Upper lobe of left lung (tissue), 6 donors: ENCODE results near the gene MORF4L2. TPM values are rescaled to one million over a fixed set of nuclear protein-coding genes. Genes with fewer than 3 reads are reported as not detected.

Experiments used
- ATAC-seq, 2 donors: fragments of 200-7000 bp; cut with Tn5 transposase; one replicate each; pipeline ENCODE4 v1.9.1; 2022; ENCODE audit warnings: mild to moderate bottlenecking in 2 of 2, moderate library complexity in 2 of 2; ENCODE audit not compliant: low FRiP score in 2 of 2
- DNase-seq, 2 donors: peaks; one replicate each; pipeline ENCODE4 v3.0.0-alpha.2; 2019 to 2020
- H3K27ac ChIP-seq, 4 donors: fragments of 200-600 bp; sonication (generic); one replicate each; pipeline ENCODE4 v1.5.1; 2016 to 2019
- H3K27me3 ChIP-seq, 4 donors: fragments of 200-600 bp; sonication (generic); one replicate each; pipeline ENCODE4 v1.5.1; 2017 to 2019
- H3K36me3 ChIP-seq, 4 donors: fragments of 200-600 bp; sonication (generic); one replicate each; pipeline ENCODE4 v1.5.1; 2016 to 2019
- H3K4me1 ChIP-seq, 4 donors: fragments of 200-600 bp; sonication (generic); one replicate each; pipeline ENCODE4 v1.5.1; 2018 to 2019
- H3K4me3 ChIP-seq, 4 donors: fragments of 200-600 bp; sonication (generic); one replicate each; pipeline ENCODE4 v1.5.1; 2017 to 2019; ENCODE audit warnings: mild to moderate bottlenecking in 2 of 4, moderate library complexity in 1 of 4
- H3K9me3 ChIP-seq, 4 donors: fragments of 200-600 bp; sonication (generic); one replicate each; pipeline ENCODE4 v1.5.1; 2018 to 2019
- EP300 ChIP-seq, 4 donors: sonication (generic); formaldehyde crosslinking; IDR thresholded peaks; one replicate each; pipeline ENCODE4 v1.5.1; 2017; ENCODE audit warnings: antibody characterized with exemption in 4 of 4, control low read depth in 2 of 4
- POLR2A ChIP-seq, 4 donors: fragments of 450-650 bp; IDR thresholded peaks; one replicate each; pipeline ENCODE4 v1.5.1; 2016 to 2017; ENCODE audit warnings: antibody characterized with exemption in 4 of 4, mild to moderate bottlenecking in 2 of 4
- POLR2AphosphoS5 ChIP-seq, 2 donors: sonication (generic); formaldehyde crosslinking; IDR thresholded peaks; one replicate each; pipeline ENCODE4 v1.5.1; 2017; ENCODE audit warnings: antibody characterized with exemption in 2 of 2
- WGBS, 2 donors: methylation state at CpG; one replicate each; pipeline ENCODE4 v1.1.5; 2017 to 2018; 5-methylcytosine and 5-hydroxymethylcytosine counted together
- total RNA-seq, 6 donors: library from RNA; depleted of rRNA in 4 of 6; stranded (reverse); fragments of >200 nt in 4 of 6; gene quantifications; one replicate each; pipeline versions ENCODE4 v1.1.0 to v1.2.1, GENCODE V29; 2016 to 2021
- TF ChIP-seq, protein P1 (sequence below), 6 experiments: fragments of 450-650 bp in 4 of 6; fragments of 200-600 bp in 2 of 6; sonication (generic) in 2 of 6; IDR thresholded peaks; one replicate each; pipeline ENCODE4 v1.5.1; 2016 to 2019; ENCODE audit warnings: antibody characterized with exemption in 6 of 6
- donor health status: DM: no; HTN: no; CAD: no; lungs with moderate emphysema.
- donor health status: DM: no; HTN: yes; CAD: no; lungs with severe emphysema.

The MORF4L2 gene
- total RNA-seq, 6 donors from 2014 or later: 154 to 253 (median 186) TPM

DNA sequence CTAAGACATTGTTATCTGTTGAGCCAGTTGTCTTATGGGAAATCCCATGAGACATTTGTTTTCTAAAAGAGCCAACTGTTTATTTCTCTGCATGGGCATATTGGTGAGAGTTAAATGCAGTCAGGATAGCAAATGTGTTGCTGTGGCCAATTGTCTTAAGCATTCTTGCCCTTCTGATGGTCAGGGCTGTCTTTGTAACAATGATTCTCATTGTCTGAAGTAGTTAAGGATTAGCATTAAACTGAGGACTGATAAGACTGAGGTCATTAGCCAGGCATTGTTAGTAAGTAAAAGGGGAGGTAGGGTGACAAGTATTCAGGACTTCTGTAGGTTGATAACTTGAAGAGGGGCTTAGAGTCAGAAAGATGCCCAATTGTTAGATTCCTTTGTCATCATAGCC is 11.2 kb upstream of the MORF4L2 start:
- H3K4me1 ChIP-seq: no peaks in the 10 kb centered on the region
- H3K9me3 ChIP-seq: no peaks in the 10 kb centered on the region
- DNase-seq (no peak), ATAC-seq (no peak)
- no peak overlapping the region for H3K27ac ChIP-seq
- no peaks in the 10 kb centered on the region for H3K27me3 ChIP-seq
- no peak overlapping the region for H3K4me3 ChIP-seq
- H3K36me3 ChIP-seq: no peaks in the 10 kb centered on the region
- TF ChIP-seq POLR2AphosphoS5 (IDR thresholded peaks at IDR 0.05) (no peak), EP300 (IDR thresholded peaks at IDR 0.05) (no peak), POLR2A (IDR thresholded peaks at IDR 0.05) (no peak)
- TF ChIP-seq, protein P1, sequence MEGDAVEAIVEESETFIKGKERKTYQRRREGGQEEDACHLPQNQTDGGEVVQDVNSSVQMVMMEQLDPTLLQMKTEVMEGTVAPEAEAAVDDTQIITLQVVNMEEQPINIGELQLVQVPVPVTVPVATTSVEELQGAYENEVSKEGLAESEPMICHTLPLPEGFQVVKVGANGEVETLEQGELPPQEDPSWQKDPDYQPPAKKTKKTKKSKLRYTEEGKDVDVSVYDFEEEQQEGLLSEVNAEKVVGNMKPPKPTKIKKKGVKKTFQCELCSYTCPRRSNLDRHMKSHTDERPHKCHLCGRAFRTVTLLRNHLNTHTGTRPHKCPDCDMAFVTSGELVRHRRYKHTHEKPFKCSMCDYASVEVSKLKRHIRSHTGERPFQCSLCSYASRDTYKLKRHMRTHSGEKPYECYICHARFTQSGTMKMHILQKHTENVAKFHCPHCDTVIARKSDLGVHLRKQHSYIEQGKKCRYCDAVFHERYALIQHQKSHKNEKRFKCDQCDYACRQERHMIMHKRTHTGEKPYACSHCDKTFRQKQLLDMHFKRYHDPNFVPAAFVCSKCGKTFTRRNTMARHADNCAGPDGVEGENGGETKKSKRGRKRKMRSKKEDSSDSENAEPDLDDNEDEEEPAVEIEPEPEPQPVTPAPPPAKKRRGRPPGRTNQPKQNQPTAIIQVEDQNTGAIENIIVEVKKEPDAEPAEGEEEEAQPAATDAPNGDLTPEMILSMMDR (IDR thresholded peaks at IDR 0.05): no peak

DNA sequence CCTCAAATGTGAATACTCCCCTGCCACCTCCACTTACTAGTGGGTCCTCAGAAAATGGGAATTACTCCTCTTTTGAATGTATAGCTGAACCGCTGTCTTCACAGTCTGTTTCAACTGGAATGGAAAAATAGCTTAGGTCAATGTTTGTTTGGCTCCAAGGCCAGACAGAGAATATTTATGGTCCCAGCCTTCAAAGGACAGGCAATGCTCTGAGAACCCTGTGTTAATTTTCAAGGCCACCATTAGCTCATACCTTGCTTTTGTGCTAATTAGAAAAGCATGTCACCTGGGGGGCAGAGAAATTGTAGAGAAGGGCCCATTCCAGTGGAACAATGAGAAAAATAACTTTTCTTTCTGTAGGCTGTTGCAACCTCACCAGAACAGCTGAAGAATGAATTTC is 4.6 kb upstream of the MORF4L2 start:
- H3K4me1 ChIP-seq: no peaks in the 10 kb centered on the region
- no peak overlapping the region for H3K27ac ChIP-seq
- no peaks in the 10 kb centered on the region for H3K27me3 ChIP-seq
- H3K4me3 ChIP-seq: no peak overlapping the region
- ATAC-seq: no peak
- no peaks in the 10 kb centered on the region for H3K36me3 ChIP-seq
- no peaks in the 10 kb centered on the region for H3K9me3 ChIP-seq
- 79 to 100% methylated on average over 1 of the region's 1 CpG for WGBS, 2 donors
- no peak for DNase-seq
- TF ChIP-seq EP300 (IDR thresholded peaks at IDR 0.05) (no peak), POLR2AphosphoS5 (IDR thresholded peaks at IDR 0.05) (no peak), POLR2A (IDR thresholded peaks at IDR 0.05) (no peak)
- TF ChIP-seq, protein P1 (IDR thresholded peaks at IDR 0.05): no peak

DNA sequence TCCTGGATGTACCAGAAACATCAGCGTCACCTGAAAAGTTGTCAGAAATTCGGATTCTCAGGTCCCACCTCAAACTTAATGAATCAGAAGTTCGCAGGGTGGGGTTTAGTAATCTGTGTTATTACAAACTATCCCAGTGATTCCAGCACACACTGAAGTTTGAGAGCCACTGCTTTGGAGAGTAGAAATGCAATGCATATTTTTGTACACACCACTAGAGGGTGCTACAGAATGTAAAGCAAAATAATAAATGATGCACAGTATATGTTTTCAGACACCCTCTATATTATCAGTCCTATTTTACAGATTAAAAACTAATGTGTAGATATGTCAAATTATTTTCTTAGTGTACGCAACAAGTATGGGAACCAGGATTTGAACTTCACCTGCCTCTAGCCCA is 2.4 kb upstream of the MORF4L2 start:
- Histone ChIP-seq H3K27me3 (no peaks in the 10 kb centered on the region), H3K27ac (peak overlapping the region in 1 of 4 donors; percentile 94), H3K9me3 (no peaks in the 10 kb centered on the region), H3K4me1 (peaks cover 0 to 7% (median 0%) of the 10 kb centered on the region in 4 donors), H3K36me3 (peaks cover 0 to 3% (median 0%) of the 10 kb centered on the region in 4 donors), H3K4me3 (no peak overlapping the region)
- DNase-seq: no peak
- WGBS, 2 donors: 33 to 57% methylated on average over 3 to 4 of the region's 4 CpGs
- no peak for ATAC-seq
- TF ChIP-seq, protein P1 (IDR thresholded peaks at IDR 0.05): peak; percentile 41 to 72 (median 56)
- no peak for TF ChIP-seq POLR2A (IDR thresholded peaks at IDR 0.05)

DNA sequence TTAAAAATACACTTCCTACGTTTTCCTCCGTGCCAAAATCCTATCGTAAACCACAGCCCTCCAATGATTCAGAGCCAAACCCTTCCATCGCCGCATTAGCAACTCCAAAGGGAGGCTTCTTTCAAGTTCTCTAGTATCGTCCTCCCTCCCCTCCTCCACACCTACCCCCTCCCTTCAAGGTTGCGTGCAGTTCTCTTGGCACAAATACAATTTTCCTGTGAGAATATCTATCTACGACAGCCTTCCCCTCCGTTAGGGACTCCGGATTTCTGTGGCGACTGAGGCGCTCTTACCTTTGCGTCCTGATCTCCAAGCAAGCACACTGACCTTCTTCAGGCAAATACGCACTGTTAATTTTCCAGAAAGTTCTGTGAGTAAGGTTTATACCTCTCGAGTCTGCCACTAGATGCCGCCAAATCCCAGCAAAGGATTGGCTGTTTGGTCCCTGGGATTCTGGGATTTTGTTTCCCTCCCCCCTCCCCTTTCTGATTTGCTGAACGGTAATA is 1.2 kb upstream of the MORF4L2 start:
- peak overlapping the region; percentile 93 to 96 (median 94) for H3K27ac ChIP-seq
- peak overlapping the region; percentile 36 to 64 (median 52) for H3K4me3 ChIP-seq
- WGBS, 2 donors: 0 to 18% methylated on average over 17 of the region's 17 CpGs
- H3K9me3 ChIP-seq: no peaks in the 10 kb centered on the region
- DNase-seq (peak in 1 of 2 donors; percentile 53), ATAC-seq (peak; percentile 23 to 66)
- peak in 1 of 4 donors; percentile 20 for TF ChIP-seq POLR2A (IDR thresholded peaks at IDR 0.05)
- peak; percentile 35 to 58 for TF ChIP-seq POLR2AphosphoS5 (IDR thresholded peaks at IDR 0.05)
- TF ChIP-seq EP300 (IDR thresholded peaks at IDR 0.05): no peak
- TF ChIP-seq, protein P1 (IDR thresholded peaks at IDR 0.05): peak; percentile 32 to 68 (median 46)
- peaks cover 0 to 7% (median 0%) of the 10 kb centered on the region in 4 donors for H3K4me1 ChIP-seq
- no peaks in the 10 kb centered on the region for H3K27me3 ChIP-seq
- H3K36me3 ChIP-seq: peaks cover 0 to 10% (median 0%) of the 10 kb centered on the region in 4 donors

DNA sequence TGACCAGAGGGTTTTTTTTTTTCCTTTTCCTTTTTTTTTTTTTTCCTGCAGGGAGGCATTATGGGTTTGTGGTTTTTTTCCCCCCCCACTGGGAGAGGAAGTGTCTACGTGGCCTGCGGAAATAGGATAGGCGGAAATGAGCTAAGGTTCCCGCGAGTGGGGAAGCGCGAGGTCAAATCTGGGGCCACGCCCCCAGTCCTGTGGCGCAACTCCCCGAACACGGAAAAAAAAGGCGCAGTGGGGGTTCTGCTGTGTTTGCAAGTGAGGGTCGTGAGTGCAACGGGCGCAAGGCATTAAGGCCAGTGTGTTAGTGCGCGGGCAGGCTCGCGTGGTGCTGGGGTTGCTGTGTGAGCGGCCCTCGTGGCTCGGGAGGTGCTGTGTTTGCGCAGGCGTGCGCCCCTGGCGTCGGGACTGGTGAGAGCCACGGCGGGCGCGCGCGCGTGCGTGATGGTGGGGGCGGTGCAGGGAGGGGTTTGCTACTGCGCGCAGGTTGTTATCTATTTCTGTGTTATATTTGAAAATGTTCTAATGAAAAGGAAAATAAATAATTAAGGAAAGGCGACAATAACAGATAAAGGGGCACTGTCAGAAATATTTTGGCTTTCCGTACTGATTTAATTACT is 685 bp upstream of the MORF4L2 start:
- Histone ChIP-seq H3K27ac (peak overlapping the region; percentile 93 to 96 (median 94)), H3K9me3 (no peaks in the 10 kb centered on the region), H3K4me1 (peaks cover 0 to 7% (median 0%) of the 10 kb centered on the region in 4 donors), H3K36me3 (peaks cover 0 to 11% (median 0%) of the 10 kb centered on the region in 4 donors), H3K4me3 (peak overlapping the region; percentile 36 to 64 (median 52)), H3K27me3 (no peaks in the 10 kb centered on the region)
- TF ChIP-seq EP300 (IDR thresholded peaks at IDR 0.05) (peak in 1 of 4 donors; percentile 36), POLR2A (IDR thresholded peaks at IDR 0.05) (peak in 3 of 4 donors; percentile 44 to 65 (median 54)), POLR2AphosphoS5 (IDR thresholded peaks at IDR 0.05) (peak; percentile 46 to 53)
- TF ChIP-seq, protein P1 (IDR thresholded peaks at IDR 0.05): peak in 5 of 6 experiments; percentile 32 to 81 (median 75)
- 1 to 22% methylated on average over 27 to 38 of the region's 40 CpGs for WGBS, 2 donors
- ATAC-seq (peak; percentile 92 to 93), DNase-seq (peak; percentile 87 to 98)
